HG03103 (cell line): ENCODE data around the gene KRT77.
"Not testable (repeated sequence)": the region's sequence is repeated elsewhere in the genome, so short reads cannot be mapped to it uniquely, and the experiment has no call there.

ENCODE experiments used
- ATAC-seq: cut with Tn5 transposase; IDR thresholded peaks from one replicate; pipeline ENCODE4 v1.9.1; 2021; ENCODE audit warnings: low read depth; ENCODE audit not compliant: unreplicated experiment

KRT77 gene

GRCh38 chr12:52703424-52703823 lies at the start of gene KRT77:
Gene KRT77, minus strand, starts transcription at chr12:52703524. Its CDS starts 90 bp downstream, at chr12:52703434.
- no peak for ATAC-seq

- ATAC-seq = no peak
These were observed 49.2 kb upstream of the KRT77 start for GRCh38 chr12:52752516-52752915.

- ATAC-seq = no peak
These were observed 48.5 kb upstream of the KRT77 start for GRCh38 chr12:52751795-52752194.

- not testable (repeated sequence) for ATAC-seq
These were observed 47.2 kb upstream of the KRT77 start for GRCh38 chr12:52750532-52750931.

GRCh38 chr12:52749827-52750226 lies 46.5 kb upstream of the KRT77 start:
- ATAC-seq = no peak

GRCh38 chr12:52748578-52748977 lies 45.3 kb upstream of the KRT77 start:
- ATAC-seq = no peak

- ATAC-seq = no peak
These were observed 42.2 kb upstream of the KRT77 start for GRCh38 chr12:52745554-52745953.

- ATAC-seq = no peak
These were observed 41.3 kb upstream of the KRT77 start for GRCh38 chr12:52744493-52745156.

- ATAC-seq = no peak
These were observed 39.6 kb upstream of the KRT77 start for GRCh38 chr12:52742822-52743457.

- ATAC-seq = no peak
These were observed 38.9 kb upstream of the KRT77 start for GRCh38 chr12:52742196-52742580.

- no peak for ATAC-seq
These were observed 38.3 kb upstream of the KRT77 start for GRCh38 chr12:52741375-52742195.

- ATAC-seq = no peak
These were observed 37.3 kb upstream of the KRT77 start for GRCh38 chr12:52740584-52740983.

GRCh38 chr12:52739963-52740362 lies 36.6 kb upstream of the KRT77 start:
- ATAC-seq = no peak

GRCh38 chr12:52735816-52736632 lies 32.7 kb upstream of the KRT77 start:
- ATAC-seq = no peak

- ATAC-seq = no peak
These were observed 31.8 kb upstream of the KRT77 start for GRCh38 chr12:52735106-52735505.

GRCh38 chr12:52730793-52731192 lies 27.5 kb upstream of the KRT77 start:
- no peak for ATAC-seq

- ATAC-seq = no peak
These were observed 27.1 kb upstream of the KRT77 start for GRCh38 chr12:52730383-52730782.

- ATAC-seq = no peak
These were observed 25.8 kb upstream of the KRT77 start for GRCh38 chr12:52729147-52729546.

GRCh38 chr12:52728374-52728773 lies 25.1 kb upstream of the KRT77 start:
- ATAC-seq = no peak

GRCh38 chr12:52727037-52727436 lies 23.7 kb upstream of the KRT77 start:
- no peak for ATAC-seq

GRCh38 chr12:52726451-52726850 lies 23.1 kb upstream of the KRT77 start:
- no peak for ATAC-seq
